K562 (cell line): ENCODE data around the gene CDKN1C. TPM values are rescaled to one million over a fixed set of nuclear protein-coding genes. Genes with fewer than 3 reads are reported as not detected.
A peak's percentile ranks its signal among the peaks of the same experiment; 100 is the strongest.

Source experiments
- CHD2 ChIP-seq: IDR thresholded peaks from 2 replicates; pipeline ENCODE4 v1.6.1; 2011; ENCODE audit warnings: low read depth, low read length
- ETV6 ChIP-seq, 3 experiments: fragments of 150-350 bp in 1 of 3; sonication (generic) in 1 of 3; formaldehyde crosslinking in 1 of 3; IDR thresholded peaks; 2 replicates each; pipeline versions ENCODE4 v1.6.1 to v1.8.0; 2014 to 2022; ENCODE audit warnings: borderline replicate concordance in 2 of 3, low read depth in 2 of 3, antibody characterized with exemption in 1 of 3, low read length in 1 of 3, mild to moderate bottlenecking in 1 of 3, missing genetic modification reagents in 1 of 3
- GABPA ChIP-seq: fragments of 200-800 bp; sonication (Bioruptor generic); conservative IDR thresholded peaks from 2 replicates; pipeline ENCODE4 v1.6.1; 2016; ENCODE audit warnings: low read depth, missing genetic modification characterization, missing compliant biosample characterization
- KDM2B ChIP-seq: fragments of 250-450 bp; sonication (Bioruptor Pico); IDR thresholded peaks from 2 replicates; pipeline ENCODE4 v1.8.0; 2021; ENCODE audit warnings: mild to moderate bottlenecking, moderate library complexity
- PHB ChIP-seq: fragments of 250-450 bp; sonication (Bioruptor Pico); IDR thresholded peaks from 2 replicates; pipeline ENCODE4 v1.5.0; 2021
- TRIM24 ChIP-seq, 2 experiments: fragments of 450-650 bp; IDR thresholded peaks; 2 replicates each; pipeline ENCODE4 v1.6.1; 2016
- ZBTB8A ChIP-seq: fragments of 450-650 bp; IDR thresholded peaks from 2 replicates; pipeline ENCODE4 v1.6.1; 2018; ENCODE audit warnings: mild to moderate bottlenecking, moderate library complexity; ENCODE audit not compliant: partially characterized antibody
- ZNF507 ChIP-seq: conservative IDR thresholded peaks from 2 replicates; pipeline ENCODE4 v1.6.1; 2017; ENCODE audit warnings: missing genetic modification characterization, missing compliant biosample characterization
- ZNF551 ChIP-seq: fragments of 250-450 bp; sonication (Bioruptor Pico); IDR thresholded peaks from 2 replicates; pipeline ENCODE4 v1.5.0; 2021; ENCODE audit warnings: mild to moderate bottlenecking, moderate library complexity
- ZNF583 ChIP-seq: fragments of 250-450 bp; sonication (Bioruptor Pico); IDR thresholded peaks from 2 replicates; pipeline ENCODE4 v1.4.0; 2020
- ZNF695 ChIP-seq: fragments of 450-650 bp; formaldehyde crosslinking; IDR thresholded peaks from 2 replicates; pipeline ENCODE4 v1.4.0; 2020; ENCODE audit warnings: mild to moderate bottlenecking, moderate library complexity
- polyA plus RNA-seq, 8 experiments: library from polyadenylated mRNA; depleted of rRNA in 4 of 8; stranded (reverse) in 5 of 8; unstranded in 3 of 8; fragments of >200 nt; fragmentation: Nextera tagmentation in 2 of 8; fragmentation: Illumina TruSeq in 1 of 8; extraction: Ambion mirVana in 2 of 8; extraction: Trizol in 1 of 8; gene quantifications; 2 replicates each; pipeline versions ENCODE4 v1.2.1 to v1.2.3, GENCODE V29; 2011 to 2014; ENCODE audit warnings: inconsistent platforms in 1 of 8, missing spikeins in 1 of 8
- total RNA-seq, 7 experiments: library from RNA; depleted of rRNA in 6 of 7; stranded (reverse); fragments of >200 nt in 6 of 7; fragmentation: Illumina TruSeq in 2 of 7; extraction: Trizol in 2 of 7; gene quantifications; 2 replicates each; pipeline versions ENCODE4 v1.2.1 to v1.2.3, GENCODE V29; 2011 to 2021; ENCODE audit warnings: low replicate concordance in 1 of 7
- TF ChIP-seq, protein P1 (sequence below): sonication (generic); formaldehyde crosslinking; IDR thresholded peaks from 2 replicates; pipeline ENCODE4 v1.8.0; 2022; ENCODE audit warnings: mild to moderate bottlenecking, missing genetic modification reagents
- TF ChIP-seq, protein P2 (sequence below): fragments of 450-650 bp; IDR thresholded peaks from 2 replicates; pipeline ENCODE4 v1.6.1; 2017; ENCODE audit warnings: antibody characterized with exemption
- TF ChIP-seq, protein P3 (sequence below): sonication (generic); formaldehyde crosslinking; IDR thresholded peaks from 2 replicates; pipeline ENCODE4 v1.8.0; 2023; ENCODE audit warnings: mild to moderate bottlenecking, missing genetic modification reagents
- TF ChIP-seq, protein P4 (sequence below): sonication (generic); formaldehyde crosslinking; IDR thresholded peaks from 2 replicates; pipeline ENCODE4 v1.8.1; 2022; ENCODE audit warnings: missing genetic modification reagents
- TF ChIP-seq, protein P5 (sequence below): IDR thresholded peaks from 2 replicates; pipeline ENCODE4 v1.6.1; 2012; ENCODE audit warnings: low read depth, low read length, improper control_type of control experiment, borderline replicate concordance

The CDKN1C gene
- total and polyA plus RNA-seq, 9 of the 15 experiments (the other 6 are each of a cell fraction or from before 2014, with no cell fraction given): 2.8 to 21.1 (median 9.3) TPM

DNA sequence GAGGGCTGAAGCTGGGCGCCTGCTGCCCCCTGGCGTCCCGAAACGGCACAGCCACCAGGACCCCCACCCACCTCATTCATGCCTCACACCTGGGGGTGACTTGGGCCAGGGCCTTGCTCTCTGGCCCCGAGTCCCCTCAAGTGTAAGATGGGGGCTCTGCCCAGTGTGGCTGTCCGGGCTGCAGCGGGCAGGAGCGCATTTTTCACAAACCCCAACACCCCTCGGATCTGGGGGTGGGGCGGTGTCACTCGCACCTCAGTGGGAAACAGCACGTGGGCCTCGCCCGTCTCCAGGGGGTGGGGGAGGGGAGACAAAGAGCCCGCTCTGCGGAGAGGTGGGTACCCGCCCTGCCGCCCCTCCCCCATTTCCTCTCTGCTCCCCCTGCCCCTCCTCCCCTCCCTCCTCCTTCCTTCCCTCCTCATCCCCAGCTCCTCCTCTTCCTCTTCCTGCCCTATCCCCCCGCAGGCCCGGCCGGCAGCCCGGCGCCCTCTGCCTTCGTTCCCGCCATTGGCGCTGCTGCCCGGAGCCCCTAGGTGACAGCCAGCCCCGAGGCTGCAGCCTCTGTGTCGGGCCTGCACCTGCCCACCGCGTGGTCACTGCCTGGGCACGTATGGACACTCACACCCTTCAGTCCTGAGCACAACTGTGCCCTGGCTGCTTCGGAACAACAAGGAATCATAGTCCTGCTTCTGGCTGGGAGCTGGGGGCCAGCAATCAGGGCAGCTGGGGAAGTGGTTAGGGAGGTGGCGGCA, 6.8 kb upstream of the CDKN1C start (continued):
- TF ChIP-seq ETV6 (IDR thresholded peaks at IDR 0.05; ENCODE audit: borderline replicate concordance in 1 of 2, low read depth in 2 of 2, low read length in 1 of 2) (no peak; a peak in 1 of 4 replicates), ETV6 (CRISPR knock-in tag; IDR thresholded peaks at IDR 0.05; ENCODE audit: borderline replicate concordance) (no peak), ZNF507 (no peak), TRIM24 (IDR thresholded peaks at IDR 0.05) (peak in 1 of 2 experiments; percentile 84; a peak in 2 of 4 replicates), CHD2 (no peak), ZNF695 (CRISPR knock-in tag) (no peak), PHB (CRISPR knock-in tag) (no peak), ZBTB8A (no peak), ZNF551 (CRISPR knock-in tag) (no peak), KDM2B (CRISPR knock-in tag) (no peak), ZNF583 (no peak), GABPA (tag) (peak; percentile 94)
- TF ChIP-seq, protein P1, sequence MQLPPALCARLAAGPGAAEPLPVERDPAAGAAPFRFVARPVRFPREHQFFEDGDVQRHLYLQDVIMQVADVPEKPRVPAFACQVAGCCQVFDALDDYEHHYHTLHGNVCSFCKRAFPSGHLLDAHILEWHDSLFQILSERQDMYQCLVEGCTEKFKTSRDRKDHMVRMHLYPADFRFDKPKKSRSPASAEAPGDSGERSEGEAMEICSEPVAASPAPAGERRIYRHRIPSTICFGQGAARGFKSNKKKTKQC (CRISPR knock-in tag): peak; percentile 50; the same call in 1 of the 2 replicates
- TF ChIP-seq, protein P2, sequence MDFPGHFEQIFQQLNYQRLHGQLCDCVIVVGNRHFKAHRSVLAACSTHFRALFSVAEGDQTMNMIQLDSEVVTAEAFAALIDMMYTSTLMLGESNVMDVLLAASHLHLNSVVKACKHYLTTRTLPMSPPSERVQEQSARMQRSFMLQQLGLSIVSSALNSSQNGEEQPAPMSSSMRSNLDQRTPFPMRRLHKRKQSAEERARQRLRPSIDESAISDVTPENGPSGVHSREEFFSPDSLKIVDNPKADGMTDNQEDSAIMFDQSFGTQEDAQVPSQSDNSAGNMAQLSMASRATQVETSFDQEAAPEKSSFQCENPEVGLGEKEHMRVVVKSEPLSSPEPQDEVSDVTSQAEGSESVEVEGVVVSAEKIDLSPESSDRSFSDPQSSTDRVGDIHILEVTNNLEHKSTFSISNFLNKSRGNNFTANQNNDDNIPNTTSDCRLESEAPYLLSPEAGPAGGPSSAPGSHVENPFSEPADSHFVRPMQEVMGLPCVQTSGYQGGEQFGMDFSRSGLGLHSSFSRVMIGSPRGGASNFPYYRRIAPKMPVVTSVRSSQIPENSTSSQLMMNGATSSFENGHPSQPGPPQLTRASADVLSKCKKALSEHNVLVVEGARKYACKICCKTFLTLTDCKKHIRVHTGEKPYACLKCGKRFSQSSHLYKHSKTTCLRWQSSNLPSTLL: no peak
- TF ChIP-seq, protein P3, sequence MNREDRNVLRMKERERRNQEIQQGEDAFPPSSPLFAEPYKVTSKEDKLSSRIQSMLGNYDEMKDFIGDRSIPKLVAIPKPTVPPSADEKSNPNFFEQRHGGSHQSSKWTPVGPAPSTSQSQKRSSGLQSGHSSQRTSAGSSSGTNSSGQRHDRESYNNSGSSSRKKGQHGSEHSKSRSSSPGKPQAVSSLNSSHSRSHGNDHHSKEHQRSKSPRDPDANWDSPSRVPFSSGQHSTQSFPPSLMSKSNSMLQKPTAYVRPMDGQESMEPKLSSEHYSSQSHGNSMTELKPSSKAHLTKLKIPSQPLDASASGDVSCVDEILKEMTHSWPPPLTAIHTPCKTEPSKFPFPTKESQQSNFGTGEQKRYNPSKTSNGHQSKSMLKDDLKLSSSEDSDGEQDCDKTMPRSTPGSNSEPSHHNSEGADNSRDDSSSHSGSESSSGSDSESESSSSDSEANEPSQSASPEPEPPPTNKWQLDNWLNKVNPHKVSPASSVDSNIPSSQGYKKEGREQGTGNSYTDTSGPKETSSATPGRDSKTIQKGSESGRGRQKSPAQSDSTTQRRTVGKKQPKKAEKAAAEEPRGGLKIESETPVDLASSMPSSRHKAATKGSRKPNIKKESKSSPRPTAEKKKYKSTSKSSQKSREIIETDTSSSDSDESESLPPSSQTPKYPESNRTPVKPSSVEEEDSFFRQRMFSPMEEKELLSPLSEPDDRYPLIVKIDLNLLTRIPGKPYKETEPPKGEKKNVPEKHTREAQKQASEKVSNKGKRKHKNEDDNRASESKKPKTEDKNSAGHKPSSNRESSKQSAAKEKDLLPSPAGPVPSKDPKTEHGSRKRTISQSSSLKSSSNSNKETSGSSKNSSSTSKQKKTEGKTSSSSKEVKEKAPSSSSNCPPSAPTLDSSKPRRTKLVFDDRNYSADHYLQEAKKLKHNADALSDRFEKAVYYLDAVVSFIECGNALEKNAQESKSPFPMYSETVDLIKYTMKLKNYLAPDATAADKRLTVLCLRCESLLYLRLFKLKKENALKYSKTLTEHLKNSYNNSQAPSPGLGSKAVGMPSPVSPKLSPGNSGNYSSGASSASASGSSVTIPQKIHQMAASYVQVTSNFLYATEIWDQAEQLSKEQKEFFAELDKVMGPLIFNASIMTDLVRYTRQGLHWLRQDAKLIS (CRISPR knock-in tag): peak; percentile 85
- TF ChIP-seq, protein P4, sequence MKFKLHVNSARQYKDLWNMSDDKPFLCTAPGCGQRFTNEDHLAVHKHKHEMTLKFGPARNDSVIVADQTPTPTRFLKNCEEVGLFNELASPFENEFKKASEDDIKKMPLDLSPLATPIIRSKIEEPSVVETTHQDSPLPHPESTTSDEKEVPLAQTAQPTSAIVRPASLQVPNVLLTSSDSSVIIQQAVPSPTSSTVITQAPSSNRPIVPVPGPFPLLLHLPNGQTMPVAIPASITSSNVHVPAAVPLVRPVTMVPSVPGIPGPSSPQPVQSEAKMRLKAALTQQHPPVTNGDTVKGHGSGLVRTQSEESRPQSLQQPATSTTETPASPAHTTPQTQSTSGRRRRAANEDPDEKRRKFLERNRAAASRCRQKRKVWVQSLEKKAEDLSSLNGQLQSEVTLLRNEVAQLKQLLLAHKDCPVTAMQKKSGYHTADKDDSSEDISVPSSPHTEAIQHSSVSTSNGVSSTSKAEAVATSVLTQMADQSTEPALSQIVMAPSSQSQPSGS (CRISPR knock-in tag): no peak
- TF ChIP-seq, protein P5, sequence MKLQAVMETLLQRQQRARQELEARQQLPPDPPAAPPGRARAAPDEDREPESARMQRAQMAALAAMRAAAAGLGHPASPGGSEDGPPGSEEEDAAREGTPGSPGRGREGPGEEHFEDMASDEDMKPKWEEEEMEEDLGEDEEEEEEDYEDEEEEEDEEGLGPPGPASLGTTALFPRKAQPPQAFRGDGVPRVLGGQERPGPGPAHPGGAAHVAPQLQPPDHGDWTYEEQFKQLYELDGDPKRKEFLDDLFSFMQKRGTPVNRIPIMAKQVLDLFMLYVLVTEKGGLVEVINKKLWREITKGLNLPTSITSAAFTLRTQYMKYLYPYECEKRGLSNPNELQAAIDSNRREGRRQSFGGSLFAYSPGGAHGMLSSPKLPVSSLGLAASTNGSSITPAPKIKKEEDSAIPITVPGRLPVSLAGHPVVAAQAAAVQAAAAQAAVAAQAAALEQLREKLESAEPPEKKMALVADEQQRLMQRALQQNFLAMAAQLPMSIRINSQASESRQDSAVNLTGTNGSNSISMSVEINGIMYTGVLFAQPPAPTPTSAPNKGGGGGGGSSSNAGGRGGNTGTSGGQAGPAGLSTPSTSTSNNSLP: no peak
